ENCODE measurements around the gene TNNI2.

- no peak for TF ChIP-seq CTCF (IDR thresholded peaks at IDR 0.05; ENCODE audit: poor library complexity, severe bottlenecking)
- TF ChIP-seq EZH2 (IDR thresholded peaks at IDR 0.05; ENCODE audit: borderline replicate concordance, insufficient read depth, low read length, poor library complexity, severe bottlenecking), result no peak
- no peak for TF ChIP-seq EP300 (conservative IDR thresholded peaks at IDR 0.05; ENCODE audit: poor library complexity, severe bottlenecking)
- no peak for TF ChIP-seq MXI1 (conservative IDR thresholded peaks at IDR 0.05; ENCODE audit: poor library complexity, severe bottlenecking)
- TF ChIP-seq TAF1 (IDR thresholded peaks at IDR 0.05; ENCODE audit: low read depth), result no peak
These were observed 45.7 kb upstream of the TNNI2 start for GRCh38 chr11:1793081-1793480.
